IMR-90 (cell line): ENCODE results near the gene WASL. TPM values are rescaled to one million over a fixed set of nuclear protein-coding genes. Genes with fewer than 3 reads are reported as not detected.

Source experiments
- ATAC-seq: fragments of 200-7000 bp; cut with Tn5 transposase; 2 replicates; pipeline ENCODE4 v1.9.1; 2020; ENCODE audit warnings: low read depth, mild to moderate bottlenecking, moderate library complexity
- BruUV-seq: library from RNA; stranded (reverse); fragments of 400-500 nt; replicated peaks from 2 replicates; lab custom pipeline; 2021; lab: Mats Ljungman, UMichigan
- CTCF ChIA-PET: fragments of 300-600 bp; formaldehyde crosslinking; extraction: SDS; loops from one replicate; lab custom pipeline; 2021; ENCODE audit warnings: antibody characterized with exemption; lab: Yijun Ruan, JAX
- POLR2A ChIA-PET: fragments of 300-600 bp; sonication (Branson Sonifier 250); formaldehyde crosslinking; loops from one replicate; lab custom pipeline; 2022; ENCODE audit warnings: antibody characterized with exemption; ENCODE audit not compliant: unreplicated experiment; lab: Charles Lee
- DNase-seq: peaks from one replicate; pipeline ENCODE4 v3.0.0; 2013
- H2AFZ ChIP-seq: replicated peaks from 2 replicates; pipeline ENCODE3; 2013; ENCODE audit warnings: low read length, mild to moderate bottlenecking; ENCODE audit not compliant: poor library complexity
- H2AK5ac ChIP-seq: 2 replicates; pipeline ENCODE4 v1.6.1; 2013; ENCODE audit warnings: low read depth, low read length, inconsistent platforms
- H2AK9ac ChIP-seq: replicated peaks from 2 replicates; pipeline ENCODE3; 2013; ENCODE audit warnings: mild to moderate bottlenecking, low read depth, low read length, moderate library complexity; ENCODE audit not compliant: poor library complexity
- H2BK120ac ChIP-seq: 2 replicates; pipeline ENCODE4 v1.6.1; 2013; ENCODE audit warnings: low read depth, low read length, inconsistent platforms
- H2BK15ac ChIP-seq: 3 replicates; pipeline ENCODE4 v1.6.1; 2013; ENCODE audit warnings: low read depth, low read length, inconsistent platforms
- H2BK20ac ChIP-seq: 2 replicates; pipeline ENCODE4 v1.6.1; 2013; ENCODE audit warnings: low read depth, mild to moderate bottlenecking, inconsistent platforms, low read length, moderate library complexity
- H2BK5ac ChIP-seq: 2 replicates; pipeline ENCODE4 v1.6.1; 2013; ENCODE audit warnings: mild to moderate bottlenecking, low read depth, low read length, inconsistent platforms; ENCODE audit not compliant: poor library complexity, severe bottlenecking
- H3K14ac ChIP-seq: replicated peaks from 2 replicates; pipeline ENCODE4 v1.6.1; 2013; ENCODE audit warnings: low read depth, low read length, inconsistent platforms
- H3K18ac ChIP-seq: 2 replicates; pipeline ENCODE4 v1.6.1; 2013; ENCODE audit warnings: low read depth, low read length, control low read depth
- H3K23ac ChIP-seq: 2 replicates; pipeline ENCODE4 v1.6.1; 2013; ENCODE audit warnings: low read depth, low read length, inconsistent platforms
- H3K27ac ChIP-seq: 2 replicates; pipeline ENCODE4 v1.5.1; 2013; ENCODE audit warnings: mild to moderate bottlenecking, control low read depth, low read length; ENCODE audit not compliant: insufficient read depth
- H3K27me3 ChIP-seq: 2 replicates; pipeline ENCODE4 v1.6.1; 2013; ENCODE audit warnings: low read length; ENCODE audit not compliant: control insufficient read depth, insufficient read depth
- H3K36me3 ChIP-seq: 2 replicates; pipeline ENCODE4 v1.6.1; 2013; ENCODE audit warnings: low read length, mixed read lengths; ENCODE audit not compliant: control insufficient read depth, insufficient read depth
- H3K4ac ChIP-seq: 2 replicates; pipeline ENCODE4 v1.6.1; 2013; ENCODE audit warnings: low read depth, low read length, inconsistent platforms
- H3K4me1 ChIP-seq: 2 replicates; pipeline ENCODE4 v1.6.1; 2013; ENCODE audit warnings: low read length, mixed read lengths; ENCODE audit not compliant: control insufficient read depth, insufficient read depth
- H3K4me2 ChIP-seq: 2 replicates; pipeline ENCODE4 v1.6.1; 2013; ENCODE audit warnings: low read depth, mild to moderate bottlenecking, control low read depth, low read length, moderate library complexity
- H3K4me3 ChIP-seq: 2 replicates; pipeline ENCODE4 v1.5.1; 2013; ENCODE audit warnings: low read depth, mild to moderate bottlenecking, control low read depth, low read length, moderate library complexity; ENCODE audit not compliant: insufficient read depth
- H3K56ac ChIP-seq: 2 replicates; pipeline ENCODE4 v1.6.1; 2013; ENCODE audit warnings: low read length, inconsistent platforms; ENCODE audit not compliant: insufficient read depth; ENCODE audit errors: extremely low read depth
- H3K79me1 ChIP-seq, 2 experiments: 2 replicates each; pipeline ENCODE4 v1.6.1; 2013; ENCODE audit warnings: low read length in 2 of 2, inconsistent platforms in 1 of 2, low read depth in 1 of 2
- H3K9ac ChIP-seq: 2 replicates; pipeline ENCODE4 v1.6.1; 2013; ENCODE audit warnings: low read depth, low read length, control low read depth
- H3K9me1 ChIP-seq: 2 replicates; pipeline ENCODE4 v1.6.1; 2013; ENCODE audit warnings: low read length, inconsistent platforms; ENCODE audit not compliant: insufficient read depth
- H3K9me3 ChIP-seq: 2 replicates; pipeline ENCODE4 v1.6.1; 2013; ENCODE audit warnings: low read length; ENCODE audit not compliant: control insufficient read depth, insufficient read depth
- H4K20me1 ChIP-seq: 2 replicates; pipeline ENCODE4 v1.6.1; 2013; ENCODE audit warnings: low read length, inconsistent platforms; ENCODE audit not compliant: insufficient read depth
- H4K5ac ChIP-seq: 2 replicates; pipeline ENCODE4 v1.6.1; 2013; ENCODE audit warnings: mild to moderate bottlenecking, low read depth, low read length, control low read depth
- H4K8ac ChIP-seq, 2 experiments: 2 replicates each; pipeline ENCODE4 v1.6.1; 2013; ENCODE audit warnings: low read depth in 2 of 2, low read length in 2 of 2, control low read depth in 1 of 2, inconsistent platforms in 1 of 2
- H4K91ac ChIP-seq: 2 replicates; pipeline ENCODE4 v1.6.1; 2013; ENCODE audit warnings: low read depth, low read length, inconsistent platforms; ENCODE audit not compliant: insufficient read depth
- BHLHE40 ChIP-seq: fragments of 150-350 bp; IDR thresholded peaks from 2 replicates; pipeline ENCODE4 v1.6.1; 2016; ENCODE audit warnings: mild to moderate bottlenecking, low read depth, low read length
- CEBPB ChIP-seq: IDR thresholded peaks from 2 replicates; pipeline ENCODE4 v1.6.1; 2012; ENCODE audit warnings: low read depth, low read length, improper control_type of control experiment
- CHD1 ChIP-seq: IDR thresholded peaks from 2 replicates; pipeline ENCODE4 v1.6.1; 2012; ENCODE audit warnings: low read depth, low read length, improper control_type of control experiment
- CTCF ChIP-seq: conservative IDR thresholded peaks from 2 replicates; pipeline ENCODE4 v1.5.1; 2012; ENCODE audit warnings: mild to moderate bottlenecking, low read depth, low read length, improper control_type of control experiment
- MAFK ChIP-seq: IDR thresholded peaks from 2 replicates; pipeline ENCODE4 v1.6.1; 2012; ENCODE audit warnings: low read depth, low read length, improper control_type of control experiment
- MAZ ChIP-seq: IDR thresholded peaks from 2 replicates; pipeline ENCODE4 v1.6.1; 2012; ENCODE audit warnings: low read depth, mild to moderate bottlenecking, low read length, improper control_type of control experiment, moderate library complexity, borderline replicate concordance
- NFE2L2 ChIP-seq: fragments of 150-350 bp; IDR thresholded peaks from 2 replicates; pipeline ENCODE4 v1.6.1; 2016; ENCODE audit warnings: low read depth, mild to moderate bottlenecking, low read length
- POLR2A ChIP-seq: IDR thresholded peaks from 2 replicates; pipeline ENCODE4 v1.6.1; 2012; ENCODE audit warnings: mild to moderate bottlenecking, low read depth, low read length
- RAD21 ChIP-seq: IDR thresholded peaks from 2 replicates; pipeline ENCODE4 v1.6.1; 2012; ENCODE audit warnings: low read length, improper control_type of control experiment
- SMC3 ChIP-seq: fragments of 150-350 bp; IDR thresholded peaks from 2 replicates; pipeline ENCODE4 v1.6.1; 2016; ENCODE audit warnings: low read depth, mild to moderate bottlenecking, antibody characterized with exemption, low read length, moderate library complexity
- USF2 ChIP-seq: fragments of 150-350 bp; IDR thresholded peaks from 2 replicates; pipeline ENCODE4 v1.6.1; 2017; ENCODE audit warnings: mild to moderate bottlenecking, antibody characterized with exemption, low read length, low read depth
- WGBS, 2 experiments: methylation state at CpG; one replicate each; pipeline versions ENCODE4 v1.1.5 to v1.1.7; 2013; ENCODE audit warnings: missing lambda C conversion rate in 2 of 2; ENCODE audit not compliant: insufficient read length in 1 of 2; ENCODE audit errors: extremely low coverage in 2 of 2; 5-methylcytosine and 5-hydroxymethylcytosine counted together
- dilution Hi-C: fragments of 300-500 bp; cut with HindIII; formaldehyde crosslinking; loops from one replicate; pipeline ENCODE4 v1.14.3; 2018; ENCODE audit warnings: low sequenced_read_pairs; ENCODE audit not compliant: unreplicated experiment
- in situ Hi-C: fragments of 300-500 bp; cut with MboI; formaldehyde crosslinking; loops from 3 replicates; pipeline ENCODE4 v1.14.3; 2019; ENCODE audit warnings: low sequenced_read_pairs, inconsistent platforms, mixed read lengths
- intact Hi-C: fragments of 100-400 bp; cut with micrococcal nuclease; formaldehyde crosslinking; loops from 2 replicates; pipeline ENCODE4 v1.10.0; 2022
- polyA plus RNA-seq, 3 experiments: library from polyadenylated mRNA; depleted of rRNA; stranded (reverse); fragments of >200 nt; gene quantifications; 2 replicates each; pipeline ENCODE4 v1.2.3, GENCODE V29; 2012; ENCODE audit warnings: low replicate concordance in 1 of 3
- total RNA-seq: library from RNA; depleted of rRNA; stranded (reverse); fragments of >200 nt; gene quantifications from 2 replicates; pipeline ENCODE4 v1.2.3, GENCODE V29; 2012

WASL gene
- total and polyA plus RNA-seq, 2 of the 4 experiments (the other 2 are of a cell fraction) = 2.3 to 7.9 TPM

- Histone ChIP-seq H3K56ac (no peak overlapping the region), H3K9me1 (peaks cover 3% of the 10 kb centered on the region; the same call in 1 of the 2 replicates), H2AK9ac (no peak overlapping the region), H3K23ac (no peak overlapping the region), H3K9me3 (no peaks in the 10 kb centered on the region), H3K4ac (no peak overlapping the region), H3K27ac (no peak overlapping the region), H3K14ac (no peak overlapping the region), H3K9ac (no peak overlapping the region), H4K5ac (no peak overlapping the region), H4K8ac (no peak overlapping the region; a peak in 1 of 4 replicates), H2BK120ac (no peak overlapping the region), H3K4me1 (no peaks in the 10 kb centered on the region), H4K20me1 (no peaks in the 10 kb centered on the region), H2BK20ac (no peak overlapping the region), H2BK5ac (no peak overlapping the region), H3K36me3 (no peaks in the 10 kb centered on the region), H3K27me3 (no peaks in the 10 kb centered on the region), H2AFZ (no peak overlapping the region), H3K18ac (no peak overlapping the region), H3K79me1 (no peaks in the 10 kb centered on the region), H2AK5ac (no peak overlapping the region), H4K91ac (no peak overlapping the region), H3K4me3 (no peak overlapping the region), H2BK15ac (no peak overlapping the region), H3K4me2 (no peak overlapping the region)
- intact Hi-C loops = loop anchor here (1.0 to 10.0 kb wide), 8 partner anchors 47 to 1222 kb away; no protein-coding TSS in a partner anchor
- in situ Hi-C loops = loop anchor here (25.0 kb wide), 1 partner anchor 227 kb away; no protein-coding TSS in a partner anchor
- DNase-seq (peak; percentile 61), ATAC-seq (peak; percentile 89)
- POLR2A ChIA-PET = no interaction called here
- no CpG with 5 or more reads among the region's 4 CpGs for WGBS, 2 experiments
- CTCF ChIA-PET = interaction anchor here (0.6 to 2.6 kb wide), 9 partner anchors 8 to 240 kb away, joined by 3 to 17 read pairs (median 3); no protein-coding TSS in a partner anchor
- BruUV-seq = no TSS peak
- TF ChIP-seq SMC3 (peak; percentile 71), CHD1 (no peak), MAZ (no peak), CTCF (peak; percentile 73), BHLHE40 (no peak), USF2 (no peak), NFE2L2 (no peak), CEBPB (no peak), MAFK (no peak), POLR2A (no peak), RAD21 (peak; percentile 85)
- dilution Hi-C loops = no loop called here
These were observed 113.0 kb downstream of the WASL start for GRCh38 chr7:123635551-123636359.
